ENCODE results near the gene RXRA.

DNA sequence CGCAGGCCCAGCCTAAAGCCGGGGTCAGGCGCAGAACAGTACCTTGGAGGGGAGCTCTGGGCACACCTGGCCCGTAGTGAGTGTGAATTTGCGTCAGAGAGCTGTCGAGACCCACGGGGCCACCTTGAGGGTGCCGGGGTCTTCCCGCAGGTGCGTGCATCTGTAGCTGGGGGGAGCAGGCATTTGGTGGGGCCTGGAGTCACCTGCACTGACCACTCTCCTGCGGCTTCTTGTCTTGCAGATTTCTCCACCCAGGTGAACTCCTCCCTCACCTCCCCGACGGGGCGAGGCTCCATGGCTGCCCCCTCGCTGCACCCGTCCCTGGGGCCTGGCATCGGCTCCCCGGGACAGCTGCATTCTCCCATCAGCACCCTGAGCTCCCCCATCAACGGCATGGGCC, 75.1 kb downstream of the RXRA start:
- TF ChIP-seq CTCF (tag by site-specific recombination; IDR thresholded peaks at IDR 0.05) (no peak), ZNF423 (tag by site-specific recombination; IDR thresholded peaks at IDR 0.05) (no peak), GLI4 (tag by site-specific recombination; IDR thresholded peaks at IDR 0.05) (no peak), ZNF76 (tag by site-specific recombination; IDR thresholded peaks at IDR 0.05; ENCODE audit: borderline replicate concordance, low read depth) (no peak), KLF1 (tag by site-specific recombination; IDR thresholded peaks at IDR 0.05) (no peak), KLF10 (tag by site-specific recombination; IDR thresholded peaks at IDR 0.05) (no peak), YY1 (tag by site-specific recombination; IDR thresholded peaks at IDR 0.05) (no peak)
- TF ChIP-seq, protein P1, sequence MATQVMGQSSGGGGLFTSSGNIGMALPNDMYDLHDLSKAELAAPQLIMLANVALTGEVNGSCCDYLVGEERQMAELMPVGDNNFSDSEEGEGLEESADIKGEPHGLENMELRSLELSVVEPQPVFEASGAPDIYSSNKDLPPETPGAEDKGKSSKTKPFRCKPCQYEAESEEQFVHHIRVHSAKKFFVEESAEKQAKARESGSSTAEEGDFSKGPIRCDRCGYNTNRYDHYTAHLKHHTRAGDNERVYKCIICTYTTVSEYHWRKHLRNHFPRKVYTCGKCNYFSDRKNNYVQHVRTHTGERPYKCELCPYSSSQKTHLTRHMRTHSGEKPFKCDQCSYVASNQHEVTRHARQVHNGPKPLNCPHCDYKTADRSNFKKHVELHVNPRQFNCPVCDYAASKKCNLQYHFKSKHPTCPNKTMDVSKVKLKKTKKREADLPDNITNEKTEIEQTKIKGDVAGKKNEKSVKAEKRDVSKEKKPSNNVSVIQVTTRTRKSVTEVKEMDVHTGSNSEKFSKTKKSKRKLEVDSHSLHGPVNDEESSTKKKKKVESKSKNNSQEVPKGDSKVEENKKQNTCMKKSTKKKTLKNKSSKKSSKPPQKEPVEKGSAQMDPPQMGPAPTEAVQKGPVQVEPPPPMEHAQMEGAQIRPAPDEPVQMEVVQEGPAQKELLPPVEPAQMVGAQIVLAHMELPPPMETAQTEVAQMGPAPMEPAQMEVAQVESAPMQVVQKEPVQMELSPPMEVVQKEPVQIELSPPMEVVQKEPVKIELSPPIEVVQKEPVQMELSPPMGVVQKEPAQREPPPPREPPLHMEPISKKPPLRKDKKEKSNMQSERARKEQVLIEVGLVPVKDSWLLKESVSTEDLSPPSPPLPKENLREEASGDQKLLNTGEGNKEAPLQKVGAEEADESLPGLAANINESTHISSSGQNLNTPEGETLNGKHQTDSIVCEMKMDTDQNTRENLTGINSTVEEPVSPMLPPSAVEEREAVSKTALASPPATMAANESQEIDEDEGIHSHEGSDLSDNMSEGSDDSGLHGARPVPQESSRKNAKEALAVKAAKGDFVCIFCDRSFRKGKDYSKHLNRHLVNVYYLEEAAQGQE (tag by site-specific recombination; IDR thresholded peaks at IDR 0.05): no peak
- TF ChIP-seq, protein P2, sequence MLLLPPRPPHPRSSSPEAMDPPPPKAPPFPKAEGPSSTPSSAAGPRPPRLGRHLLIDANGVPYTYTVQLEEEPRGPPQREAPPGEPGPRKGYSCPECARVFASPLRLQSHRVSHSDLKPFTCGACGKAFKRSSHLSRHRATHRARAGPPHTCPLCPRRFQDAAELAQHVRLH (tag by site-specific recombination; IDR thresholded peaks at IDR 0.05): no peak
- TF ChIP-seq, protein P3, sequence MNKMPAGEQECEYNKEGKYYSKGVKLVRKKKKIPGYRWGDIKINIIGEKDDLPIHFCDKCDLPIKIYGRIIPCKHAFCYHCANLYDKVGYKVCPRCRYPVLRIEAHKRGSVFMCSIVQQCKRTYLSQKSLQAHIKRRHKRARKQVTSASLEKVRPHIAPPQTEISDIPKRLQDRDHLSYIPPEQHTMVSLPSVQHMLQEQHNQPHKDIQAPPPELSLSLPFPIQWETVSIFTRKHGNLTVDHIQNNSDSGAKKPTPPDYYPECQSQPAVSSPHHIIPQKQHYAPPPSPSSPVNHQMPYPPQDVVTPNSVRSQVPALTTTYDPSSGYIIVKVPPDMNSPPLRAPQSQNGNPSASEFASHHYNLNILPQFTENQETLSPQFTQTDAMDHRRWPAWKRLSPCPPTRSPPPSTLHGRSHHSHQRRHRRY (tag by site-specific recombination; IDR thresholded peaks at IDR 0.05): no peak
- TF ChIP-seq, protein P4, sequence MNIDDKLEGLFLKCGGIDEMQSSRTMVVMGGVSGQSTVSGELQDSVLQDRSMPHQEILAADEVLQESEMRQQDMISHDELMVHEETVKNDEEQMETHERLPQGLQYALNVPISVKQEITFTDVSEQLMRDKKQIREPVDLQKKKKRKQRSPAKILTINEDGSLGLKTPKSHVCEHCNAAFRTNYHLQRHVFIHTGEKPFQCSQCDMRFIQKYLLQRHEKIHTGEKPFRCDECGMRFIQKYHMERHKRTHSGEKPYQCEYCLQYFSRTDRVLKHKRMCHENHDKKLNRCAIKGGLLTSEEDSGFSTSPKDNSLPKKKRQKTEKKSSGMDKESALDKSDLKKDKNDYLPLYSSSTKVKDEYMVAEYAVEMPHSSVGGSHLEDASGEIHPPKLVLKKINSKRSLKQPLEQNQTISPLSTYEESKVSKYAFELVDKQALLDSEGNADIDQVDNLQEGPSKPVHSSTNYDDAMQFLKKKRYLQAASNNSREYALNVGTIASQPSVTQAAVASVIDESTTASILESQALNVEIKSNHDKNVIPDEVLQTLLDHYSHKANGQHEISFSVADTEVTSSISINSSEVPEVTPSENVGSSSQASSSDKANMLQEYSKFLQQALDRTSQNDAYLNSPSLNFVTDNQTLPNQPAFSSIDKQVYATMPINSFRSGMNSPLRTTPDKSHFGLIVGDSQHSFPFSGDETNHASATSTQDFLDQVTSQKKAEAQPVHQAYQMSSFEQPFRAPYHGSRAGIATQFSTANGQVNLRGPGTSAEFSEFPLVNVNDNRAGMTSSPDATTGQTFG (tag by site-specific recombination; IDR thresholded peaks at IDR 0.05; ENCODE audit: borderline replicate concordance): no peak
- TF ChIP-seq, protein P5, sequence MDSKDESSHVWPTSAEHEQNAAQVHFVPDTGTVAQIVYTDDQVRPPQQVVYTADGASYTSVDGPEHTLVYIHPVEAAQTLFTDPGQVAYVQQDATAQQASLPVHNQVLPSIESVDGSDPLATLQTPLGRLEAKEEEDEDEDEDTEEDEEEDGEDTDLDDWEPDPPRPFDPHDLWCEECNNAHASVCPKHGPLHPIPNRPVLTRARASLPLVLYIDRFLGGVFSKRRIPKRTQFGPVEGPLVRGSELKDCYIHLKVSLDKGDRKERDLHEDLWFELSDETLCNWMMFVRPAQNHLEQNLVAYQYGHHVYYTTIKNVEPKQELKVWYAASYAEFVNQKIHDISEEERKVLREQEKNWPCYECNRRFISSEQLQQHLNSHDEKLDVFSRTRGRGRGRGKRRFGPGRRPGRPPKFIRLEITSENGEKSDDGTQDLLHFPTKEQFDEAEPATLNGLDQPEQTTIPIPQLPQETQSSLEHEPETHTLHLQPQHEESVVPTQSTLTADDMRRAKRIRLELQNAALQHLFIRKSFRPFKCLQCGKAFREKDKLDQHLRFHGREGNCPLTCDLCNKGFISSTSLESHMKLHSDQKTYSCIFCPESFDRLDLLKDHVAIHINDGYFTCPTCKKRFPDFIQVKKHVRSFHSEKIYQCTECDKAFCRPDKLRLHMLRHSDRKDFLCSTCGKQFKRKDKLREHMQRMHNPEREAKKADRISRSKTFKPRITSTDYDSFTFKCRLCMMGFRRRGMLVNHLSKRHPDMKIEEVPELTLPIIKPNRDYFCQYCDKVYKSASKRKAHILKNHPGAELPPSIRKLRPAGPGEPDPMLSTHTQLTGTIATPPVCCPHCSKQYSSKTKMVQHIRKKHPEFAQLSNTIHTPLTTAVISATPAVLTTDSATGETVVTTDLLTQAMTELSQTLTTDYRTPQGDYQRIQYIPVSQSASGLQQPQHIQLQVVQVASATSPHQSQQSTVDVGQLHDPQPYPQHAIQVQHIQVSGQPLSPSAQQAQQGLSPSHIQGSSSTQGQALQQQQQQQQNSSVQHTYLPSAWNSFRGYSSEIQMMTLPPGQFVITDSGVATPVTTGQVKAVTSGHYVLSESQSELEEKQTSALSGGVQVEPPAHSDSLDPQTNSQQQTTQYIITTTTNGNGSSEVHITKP (tag by site-specific recombination; IDR thresholded peaks at IDR 0.05): no peak

Measured in HEK293 (cell line).